Kidney epithelial cell (primary cell): ENCODE results near the gene SLC9A3. TPM values are rescaled to one million over a fixed set of nuclear protein-coding genes. Genes with fewer than 3 reads are reported as not detected.

Experiments
- DNase-seq: peaks from one replicate; pipeline ENCODE4 v3.0.0-alpha.2; 2010; ENCODE audit warnings: low read depth
- H3K27me3 ChIP-seq: 2 replicates; pipeline ENCODE4 v1.6.0; 2011; ENCODE audit warnings: low read length; ENCODE audit not compliant: control insufficient read depth, insufficient read depth
- H3K36me3 ChIP-seq: 2 replicates; pipeline ENCODE4 v1.5.1; 2011; ENCODE audit warnings: low read length; ENCODE audit not compliant: control insufficient read depth, insufficient read depth
- H3K4me3 ChIP-seq: 2 replicates; pipeline ENCODE4 v1.5.1; 2011; ENCODE audit warnings: low read depth, mild to moderate bottlenecking, control low read depth, low read length
- total RNA-seq: library from RNA; depleted of rRNA; stranded (reverse); fragments of >200 nt; gene quantifications from 2 replicates; pipeline ENCODE4 v1.2.3, GENCODE V29; 2015
- TF ChIP-seq, protein P1 (sequence below): IDR thresholded peaks from 2 replicates; pipeline ENCODE4 v1.5.1; 2011; ENCODE audit warnings: mild to moderate bottlenecking, moderate library complexity, low read length, control low read depth, inconsistent platforms; ENCODE audit not compliant: insufficient read depth, poor library complexity, severe bottlenecking

The SLC9A3 gene
- total RNA-seq, 1 donor from 2014 or later, result 3.6 TPM

GRCh38 chr5:453725-454481 is 70.3 kb downstream of the SLC9A3 start:
- no peak for DNase-seq
- no peaks in the 10 kb centered on the region for H3K27me3 ChIP-seq
- TF ChIP-seq, protein P1, sequence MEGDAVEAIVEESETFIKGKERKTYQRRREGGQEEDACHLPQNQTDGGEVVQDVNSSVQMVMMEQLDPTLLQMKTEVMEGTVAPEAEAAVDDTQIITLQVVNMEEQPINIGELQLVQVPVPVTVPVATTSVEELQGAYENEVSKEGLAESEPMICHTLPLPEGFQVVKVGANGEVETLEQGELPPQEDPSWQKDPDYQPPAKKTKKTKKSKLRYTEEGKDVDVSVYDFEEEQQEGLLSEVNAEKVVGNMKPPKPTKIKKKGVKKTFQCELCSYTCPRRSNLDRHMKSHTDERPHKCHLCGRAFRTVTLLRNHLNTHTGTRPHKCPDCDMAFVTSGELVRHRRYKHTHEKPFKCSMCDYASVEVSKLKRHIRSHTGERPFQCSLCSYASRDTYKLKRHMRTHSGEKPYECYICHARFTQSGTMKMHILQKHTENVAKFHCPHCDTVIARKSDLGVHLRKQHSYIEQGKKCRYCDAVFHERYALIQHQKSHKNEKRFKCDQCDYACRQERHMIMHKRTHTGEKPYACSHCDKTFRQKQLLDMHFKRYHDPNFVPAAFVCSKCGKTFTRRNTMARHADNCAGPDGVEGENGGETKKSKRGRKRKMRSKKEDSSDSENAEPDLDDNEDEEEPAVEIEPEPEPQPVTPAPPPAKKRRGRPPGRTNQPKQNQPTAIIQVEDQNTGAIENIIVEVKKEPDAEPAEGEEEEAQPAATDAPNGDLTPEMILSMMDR, result no peak
- H3K36me3 ChIP-seq, result peaks cover 4% of the 10 kb centered on the region
- no peak overlapping the region for H3K4me3 ChIP-seq

- Histone ChIP-seq H3K36me3 (peaks cover 5% of the 10 kb centered on the region), H3K4me3 (no peak overlapping the region), H3K27me3 (no peaks in the 10 kb centered on the region)
- no peak for DNase-seq
- TF ChIP-seq, protein P1, result no peak
Measured at GRCh38 chr5:452978-453710, 71.1 kb downstream of the SLC9A3 start.

DNA sequence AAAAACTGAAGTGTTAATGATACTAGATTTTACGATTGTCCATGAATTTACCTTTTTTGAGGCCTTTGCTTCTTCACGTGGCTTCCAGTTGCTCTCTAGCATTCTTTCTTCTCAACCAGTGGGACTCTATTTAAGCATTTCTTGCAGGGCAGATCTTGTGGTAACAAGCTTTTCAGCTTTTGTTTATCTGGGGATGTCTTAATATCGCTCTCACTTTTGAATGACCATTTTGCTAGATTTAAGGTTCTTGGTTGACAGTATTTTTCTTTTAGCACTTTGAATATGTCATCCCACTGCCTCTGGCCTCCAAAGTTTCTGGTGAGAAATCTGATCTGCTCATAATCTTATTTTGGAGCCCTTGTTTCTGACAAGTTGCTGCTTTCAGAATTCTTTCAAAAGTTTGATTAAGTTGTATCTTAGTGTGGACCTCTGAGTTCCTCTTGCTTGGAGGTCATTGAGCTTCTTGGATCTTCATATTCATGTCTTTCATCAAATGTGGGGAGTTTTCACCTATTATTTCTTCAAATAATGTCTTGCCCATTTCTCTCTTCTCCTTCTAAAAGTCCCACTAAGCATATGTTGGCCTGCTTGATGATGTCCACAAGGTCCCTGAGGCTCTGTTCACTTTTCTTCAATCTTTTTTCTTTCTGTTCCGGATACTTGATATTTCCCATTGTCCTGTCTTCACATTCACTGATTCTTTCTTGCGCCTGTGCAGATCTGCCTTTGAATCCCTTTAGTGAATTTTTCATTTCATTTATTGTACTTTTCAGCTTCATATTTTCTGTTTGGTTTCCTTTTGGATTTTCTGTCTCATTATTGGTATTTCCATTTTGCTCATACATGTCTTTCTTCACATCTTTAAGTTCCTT is 72.4 kb downstream of the SLC9A3 start:
- Histone ChIP-seq H3K36me3 (peaks cover 8% of the 10 kb centered on the region), H3K27me3 (no peaks in the 10 kb centered on the region), H3K4me3 (no peak overlapping the region)
- no peak for DNase-seq
- TF ChIP-seq, protein P1, result no peak

- Histone ChIP-seq H3K4me3 (no peak overlapping the region), H3K27me3 (no peaks in the 10 kb centered on the region), H3K36me3 (peaks cover 7% of the 10 kb centered on the region)
- TF ChIP-seq, protein P1, result no peak
- no peak for DNase-seq
Measured at GRCh38 chr5:449151-449550, 75.1 kb downstream of the SLC9A3 start.

DNA sequence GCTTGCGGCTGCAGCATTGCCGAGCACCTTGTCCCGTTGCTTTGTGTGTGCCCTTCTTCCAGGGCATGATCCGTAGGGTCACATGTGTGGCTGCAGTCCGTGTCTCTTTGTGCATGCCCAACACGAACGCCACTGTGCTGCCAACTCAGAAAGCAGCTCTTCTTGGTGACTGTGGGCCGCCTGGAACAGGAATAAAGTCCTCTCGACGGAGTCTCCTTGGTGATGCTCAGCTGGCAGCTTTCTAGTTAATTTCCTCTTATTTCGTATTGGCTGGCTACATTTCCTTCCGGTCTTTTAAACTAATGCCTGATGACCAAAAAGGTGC is 75.5 kb downstream of the SLC9A3 start:
- H3K27me3 ChIP-seq, result no peaks in the 10 kb centered on the region
- H3K36me3 ChIP-seq, result peaks cover 5% of the 10 kb centered on the region
- no peak overlapping the region for H3K4me3 ChIP-seq
- TF ChIP-seq, protein P1, result no peak
- no peak for DNase-seq
